Measurements from ENCODE around the gene NUDT22.
A peak's percentile ranks its signal among the peaks of the same experiment; 100 is the strongest.

Gene NUDT22

GRCh38 chr11:64241241-64241490 lies 15.1 kb downstream of the NUDT22 start:
- H3K27me3 Mint-ChIP-seq (ENCODE audit: low read depth, poor library complexity): no peaks in the 10 kb centered on the region
- H3K9me3 Mint-ChIP-seq: no peaks in the 10 kb centered on the region
- peak overlapping the region; percentile 87 for H3K4me3 Mint-ChIP-seq
- H3K4me1 Mint-ChIP-seq: peaks cover 30% of the 10 kb centered on the region
- H3K27ac Mint-ChIP-seq: peak overlapping the region; percentile 97
- no peak for TF ChIP-seq CTCF (IDR thresholded peaks at IDR 0.05)
- peaks cover 8% of the 10 kb centered on the region for H3K36me3 Mint-ChIP-seq (ENCODE audit: low read depth)
- peak; percentile 100 for DNase-seq

- Mint-ChIP-seq H3K36me3 (ENCODE audit: low read depth) (peaks cover 8% of the 10 kb centered on the region), H3K27me3 (ENCODE audit: low read depth, poor library complexity) (no peaks in the 10 kb centered on the region), H3K4me3 (peak overlapping the region; percentile 87), H3K9me3 (no peaks in the 10 kb centered on the region), H3K27ac (peak overlapping the region; percentile 97), H3K4me1 (peaks cover 30% of the 10 kb centered on the region)
- TF ChIP-seq CTCF (IDR thresholded peaks at IDR 0.05): no peak
- peak; percentile 60 for DNase-seq
These were observed 15.7 kb downstream of the NUDT22 start for GRCh38 chr11:64241491-64242374.

- DNase-seq: no peak
- TF ChIP-seq CTCF (IDR thresholded peaks at IDR 0.05): no peak
- H3K36me3 Mint-ChIP-seq (ENCODE audit: low read depth): peaks cover 6% of the 10 kb centered on the region
- peaks cover 38% of the 10 kb centered on the region for H3K4me1 Mint-ChIP-seq
- peak overlapping the region; percentile 45 for H3K27ac Mint-ChIP-seq
- H3K27me3 Mint-ChIP-seq (ENCODE audit: low read depth, poor library complexity): peaks cover 3% of the 10 kb centered on the region
- H3K4me3 Mint-ChIP-seq: peak overlapping the region; percentile 87
- H3K9me3 Mint-ChIP-seq: no peaks in the 10 kb centered on the region
These were observed 17.3 kb downstream of the NUDT22 start for GRCh38 chr11:64243236-64243854.

GRCh38 chr11:64244107-64244506 lies 18.0 kb downstream of the NUDT22 start:
- TF ChIP-seq CTCF (IDR thresholded peaks at IDR 0.05): no peak
- DNase-seq: no peak
- H3K27me3 Mint-ChIP-seq (ENCODE audit: low read depth, poor library complexity): peaks cover 3% of the 10 kb centered on the region
- peak overlapping the region; percentile 87 for H3K4me3 Mint-ChIP-seq
- H3K4me1 Mint-ChIP-seq: peaks cover 46% of the 10 kb centered on the region
- H3K9me3 Mint-ChIP-seq: no peaks in the 10 kb centered on the region
- H3K27ac Mint-ChIP-seq: peak overlapping the region; percentile 45
- H3K36me3 Mint-ChIP-seq (ENCODE audit: low read depth): no peaks in the 10 kb centered on the region

- H3K4me1 Mint-ChIP-seq: peaks cover 51% of the 10 kb centered on the region
- H3K27me3 Mint-ChIP-seq (ENCODE audit: low read depth, poor library complexity): peaks cover 3% of the 10 kb centered on the region
- no peaks in the 10 kb centered on the region for H3K36me3 Mint-ChIP-seq (ENCODE audit: low read depth)
- no peak for DNase-seq
- H3K9me3 Mint-ChIP-seq: no peaks in the 10 kb centered on the region
- peak overlapping the region; percentile 86 for H3K4me3 Mint-ChIP-seq
- no peak for TF ChIP-seq CTCF (IDR thresholded peaks at IDR 0.05)
- no peak overlapping the region for H3K27ac Mint-ChIP-seq
These were observed 18.9 kb downstream of the NUDT22 start for GRCh38 chr11:64244966-64245365.

All from nephron progenitor cell (in vitro differentiated cells).